HUDEP-2 (cell line): ENCODE results near the gene TMEM239.
"Not testable (repeated sequence)": the region's sequence is repeated elsewhere in the genome, so short reads cannot be mapped to it uniquely, and the experiment has no call there.

ENCODE experiments used
- DNase-seq, 76 experiments: peaks; one replicate each; lab custom pipeline; 2025; ENCODE audit not compliant: unreplicated experiment in 76 of 76; lab: John Stamatoyannopoulos, UW

The TMEM239 gene

DNA sequence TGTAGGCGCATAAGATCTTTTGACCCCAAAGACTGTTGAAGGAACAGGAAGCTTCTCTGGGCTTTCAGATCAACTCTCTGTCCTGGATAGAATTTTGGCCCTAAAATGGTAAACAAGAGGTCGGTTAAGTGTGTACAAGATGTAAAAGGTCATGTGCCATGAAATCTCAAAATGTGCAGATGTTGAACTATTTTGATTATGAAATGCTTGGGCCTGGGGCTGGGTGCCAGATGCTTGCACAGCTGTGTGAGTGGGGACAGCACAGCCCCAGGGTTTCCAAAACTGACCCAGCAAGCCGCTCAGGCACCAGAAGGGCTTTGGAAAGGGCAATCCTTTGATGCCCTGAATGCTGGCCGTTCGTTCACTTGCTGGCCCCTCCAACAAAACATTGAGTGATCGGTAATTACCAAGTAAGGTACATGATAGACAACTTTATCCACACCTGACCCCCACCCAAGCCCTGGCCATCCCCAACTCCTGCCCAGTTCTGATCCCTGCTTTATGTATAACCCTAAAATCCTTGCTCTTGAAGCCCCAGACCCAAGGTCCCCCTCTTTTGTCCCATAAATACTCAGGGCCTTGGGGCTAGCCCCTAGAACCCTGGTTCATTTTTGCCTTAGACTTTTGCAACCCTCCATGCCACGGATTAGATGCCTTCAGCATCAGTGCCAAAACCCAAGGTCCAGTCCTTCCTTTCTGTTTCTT lies 1.9 kb downstream of the TMEM239 start:
- no peak for DNase-seq

DNA sequence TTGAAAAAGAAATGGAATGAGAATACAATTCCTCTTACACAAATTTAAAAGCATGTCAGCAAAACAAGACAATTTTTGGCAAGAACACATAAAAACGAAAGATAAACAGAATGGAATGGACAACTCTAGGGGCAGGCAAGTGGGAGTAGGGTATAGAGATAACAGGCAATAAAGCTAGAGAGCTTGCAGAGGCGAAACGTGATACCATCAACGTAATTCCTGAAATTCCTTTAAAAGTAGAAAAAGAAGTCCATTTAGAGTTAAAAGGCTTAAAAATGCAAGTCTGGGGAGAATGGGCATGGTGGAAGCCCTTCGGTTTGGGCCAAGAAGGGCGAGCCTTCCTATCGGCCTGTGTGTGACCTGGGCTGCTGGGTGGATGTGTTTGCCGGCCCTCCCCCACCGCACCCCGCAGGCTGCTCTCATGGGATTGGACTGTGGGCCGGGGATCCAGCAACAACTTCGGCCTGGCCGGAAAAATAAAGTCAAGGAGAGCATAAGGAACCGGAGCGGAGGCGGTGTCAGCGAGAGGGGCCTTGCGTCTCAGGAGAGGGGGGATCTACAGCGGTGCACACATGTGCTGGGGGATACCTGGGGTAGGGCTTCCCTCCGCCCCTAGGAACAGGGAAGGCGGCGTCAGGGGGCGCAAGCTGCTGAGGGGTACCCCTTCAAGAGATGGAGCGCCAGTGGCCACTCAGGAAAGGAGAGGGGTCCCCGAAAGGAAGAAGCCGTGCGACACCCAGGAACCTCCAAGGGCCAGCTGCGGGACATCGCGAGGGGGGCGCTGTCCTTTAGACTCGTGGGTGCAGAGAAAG lies 4.1 kb downstream of the TMEM239 start:
- DNase-seq: no peak

DNA sequence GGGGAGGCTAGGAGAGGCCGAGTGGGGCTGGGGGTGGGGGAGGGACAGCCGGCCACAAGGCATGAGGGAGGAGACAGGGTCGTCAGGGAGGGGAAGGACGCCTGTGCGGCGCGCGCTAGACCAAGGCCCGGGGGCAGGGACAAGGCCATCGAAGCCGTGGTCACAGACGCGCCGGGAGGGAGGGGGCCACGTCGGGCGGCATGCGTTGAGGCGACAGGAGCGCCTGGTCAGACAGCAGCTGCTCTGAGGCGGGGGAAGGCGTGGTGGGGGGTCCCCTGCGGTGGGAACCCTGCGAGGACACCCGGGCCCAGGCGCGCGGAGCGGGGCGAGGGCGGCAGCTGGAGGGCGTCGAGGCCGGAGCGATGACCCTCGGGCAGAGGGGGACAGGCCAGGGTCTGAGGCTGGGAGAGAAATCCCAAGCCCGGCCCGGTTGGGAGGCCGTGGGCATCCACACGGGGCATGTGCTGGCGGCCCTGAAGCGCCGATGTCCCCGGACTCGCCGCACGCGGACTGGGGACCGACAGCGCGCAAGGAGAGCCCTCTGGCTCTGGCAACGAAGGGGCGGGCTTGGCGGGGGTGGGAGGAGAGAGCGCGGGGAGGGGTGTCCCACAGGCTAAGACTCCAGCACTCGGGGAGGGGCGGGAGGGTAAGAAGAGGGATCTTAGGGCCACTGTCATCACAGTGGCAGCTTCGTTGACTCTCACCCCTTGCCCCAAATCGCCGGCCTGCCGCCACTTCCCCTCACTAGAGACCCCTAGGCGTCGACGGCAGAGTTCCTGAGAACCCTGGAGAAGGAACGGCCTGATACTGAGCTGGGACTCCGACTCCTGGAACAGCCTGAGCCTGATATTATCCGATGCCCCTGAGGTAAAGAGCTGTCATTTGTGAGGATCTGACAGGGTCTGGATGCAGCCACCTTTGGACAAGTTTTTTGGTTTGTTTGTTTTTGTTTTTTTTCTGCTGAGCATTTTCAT lies 5.0 kb downstream of the TMEM239 start:
- no peak for DNase-seq

DNA sequence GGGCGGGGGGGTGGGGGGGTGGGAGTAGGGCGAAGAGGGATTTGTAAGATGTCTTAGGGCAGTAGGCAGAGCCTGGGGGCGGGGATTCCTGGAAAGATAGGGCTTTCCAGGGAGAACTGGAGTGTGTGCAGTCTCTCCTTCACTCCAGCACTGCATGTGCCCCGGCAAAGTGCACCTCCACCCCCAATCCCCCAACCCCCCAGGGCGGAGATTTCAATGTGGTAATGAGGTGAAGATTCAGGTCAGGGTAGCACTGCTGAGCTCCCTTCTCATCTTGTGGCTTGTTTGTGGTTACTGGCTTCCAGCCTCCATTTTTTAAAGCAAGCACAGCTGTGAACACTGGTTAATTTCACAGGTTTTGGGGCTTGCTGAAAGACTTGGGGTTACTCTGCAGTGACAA lies 5.9 kb downstream of the TMEM239 start:
- DNase-seq: no peak

DNA sequence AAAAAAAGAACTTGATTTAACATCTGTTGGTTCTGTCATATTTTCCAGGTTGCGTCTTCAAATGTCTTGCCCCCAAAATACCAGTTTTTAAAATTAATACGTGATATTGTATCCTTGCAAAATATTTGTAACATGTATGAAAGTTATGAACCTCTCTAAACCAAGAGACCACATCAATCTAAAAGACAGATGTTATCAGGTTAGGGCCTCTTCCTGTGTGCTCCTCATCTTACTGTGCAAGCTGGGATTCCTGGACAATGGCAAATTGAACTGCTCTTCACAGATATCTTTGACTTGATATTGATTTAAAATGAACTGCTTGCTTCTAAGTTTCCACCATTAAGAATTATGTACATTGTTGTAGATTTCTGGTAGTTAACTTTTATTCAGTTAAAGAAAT lies 9.6 kb downstream of the TMEM239 start:
- no peak for DNase-seq

DNA sequence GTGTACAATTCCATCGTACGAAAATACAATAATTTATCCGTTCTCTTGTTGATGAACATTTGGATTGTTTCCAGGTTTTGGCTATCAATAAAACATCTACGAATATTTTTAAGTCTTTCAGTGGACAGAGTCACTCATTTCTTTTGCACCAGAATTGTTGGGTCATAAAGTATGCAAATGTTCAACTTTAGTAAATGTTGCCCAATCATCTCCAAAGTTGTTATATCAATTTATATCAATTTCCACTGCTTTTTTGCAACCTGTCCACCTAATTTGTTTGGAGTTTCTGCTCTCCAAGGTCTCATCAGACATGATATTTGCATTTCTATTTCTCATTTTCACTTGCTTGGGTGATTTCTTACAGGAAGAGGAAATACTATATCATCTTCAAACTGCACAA lies 10.5 kb downstream of the TMEM239 start:
- no peak for DNase-seq

DNA sequence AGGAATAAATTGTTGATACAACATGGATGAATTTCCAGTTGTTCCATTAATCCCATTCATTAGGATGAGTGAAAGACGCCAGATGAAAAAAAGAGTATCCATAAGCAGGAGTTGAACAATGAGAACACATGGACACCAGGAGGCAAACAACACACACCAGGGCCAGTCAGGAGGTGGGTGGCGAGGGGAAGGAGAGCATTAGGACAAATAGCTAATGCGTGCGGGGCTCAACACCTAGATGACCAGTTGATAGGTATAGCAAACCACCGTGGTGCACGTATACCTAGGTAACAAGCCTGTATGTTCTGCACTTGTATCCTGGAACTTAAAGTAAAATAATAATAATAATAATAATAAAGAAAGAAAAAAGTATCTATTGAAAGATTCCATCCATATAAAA lies 13.2 kb downstream of the TMEM239 start:
- no peak for DNase-seq

DNA sequence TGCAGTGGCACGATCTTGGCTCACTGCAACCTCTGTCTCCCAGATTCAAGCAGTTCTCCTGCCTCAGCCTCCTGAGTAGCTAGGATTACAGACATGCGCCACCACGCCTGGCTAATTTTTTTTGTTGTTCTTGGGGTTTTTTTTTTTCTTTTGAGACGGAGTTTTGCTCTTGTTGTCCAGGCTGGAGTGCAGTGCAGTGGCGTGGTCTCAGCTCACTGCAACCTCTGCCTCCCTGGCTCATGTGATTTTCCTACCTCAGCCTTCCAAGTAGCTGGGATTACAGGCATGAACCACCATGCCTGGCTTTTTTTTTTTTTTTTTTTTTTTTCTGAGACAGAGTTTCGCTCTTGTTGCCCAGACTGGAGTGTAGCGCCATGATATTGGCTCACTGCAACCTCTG lies 15.0 kb downstream of the TMEM239 start:
- DNase-seq: not testable (repeated sequence)

DNA sequence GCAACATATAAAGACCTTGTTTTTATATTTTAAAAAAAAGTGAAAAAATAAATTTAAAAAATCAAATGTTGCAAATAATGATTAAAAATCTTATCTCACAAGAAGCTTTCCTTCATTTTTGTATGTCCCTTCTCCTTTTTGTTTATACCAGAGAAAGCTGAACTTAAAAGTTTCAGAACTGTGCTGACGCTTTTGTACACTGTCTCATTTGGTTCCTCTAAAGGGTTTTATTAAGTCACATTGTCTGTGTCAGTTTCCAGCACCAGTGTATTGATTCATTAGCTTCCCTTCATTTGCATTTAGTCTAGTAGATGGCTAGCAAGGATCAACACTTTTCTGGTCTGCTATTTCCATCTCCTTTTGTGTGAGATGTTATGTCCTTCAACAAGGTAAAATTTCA lies 17.6 kb downstream of the TMEM239 start:
- no peak for DNase-seq

DNA sequence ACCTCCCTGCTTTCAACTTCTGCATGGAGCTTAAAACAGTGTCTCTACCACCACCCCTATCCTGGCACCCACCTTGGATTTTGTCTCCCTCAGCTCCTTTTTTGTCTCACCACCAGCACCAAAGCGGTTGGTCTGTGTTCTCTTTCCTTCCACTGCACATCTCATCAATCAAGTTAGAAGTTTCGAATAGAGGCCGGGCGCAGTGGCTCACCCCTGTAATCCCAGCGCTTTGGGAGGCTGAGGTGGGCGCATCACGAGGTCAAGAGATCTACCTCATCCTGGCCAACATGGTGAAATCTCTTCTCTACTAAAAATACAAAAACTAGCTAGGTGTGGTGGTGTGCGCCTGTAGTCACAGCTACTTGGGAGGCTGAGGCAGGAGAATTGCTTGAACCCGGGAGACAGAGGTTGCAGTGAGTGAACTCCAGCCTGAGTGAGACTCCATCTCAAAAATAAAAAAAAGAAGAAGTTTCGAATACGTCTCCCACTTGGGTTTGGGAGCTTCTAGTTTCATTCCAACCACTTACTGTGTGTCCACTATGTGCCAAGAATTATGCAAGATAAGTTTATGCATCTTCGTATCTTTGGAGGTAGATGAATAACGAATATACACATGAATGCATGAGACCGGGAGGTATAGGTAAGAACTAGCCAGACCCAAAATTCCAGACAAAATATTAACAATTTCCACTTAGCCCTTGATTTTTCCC lies 18.4 kb downstream of the TMEM239 start:
- no peak for DNase-seq

DNA sequence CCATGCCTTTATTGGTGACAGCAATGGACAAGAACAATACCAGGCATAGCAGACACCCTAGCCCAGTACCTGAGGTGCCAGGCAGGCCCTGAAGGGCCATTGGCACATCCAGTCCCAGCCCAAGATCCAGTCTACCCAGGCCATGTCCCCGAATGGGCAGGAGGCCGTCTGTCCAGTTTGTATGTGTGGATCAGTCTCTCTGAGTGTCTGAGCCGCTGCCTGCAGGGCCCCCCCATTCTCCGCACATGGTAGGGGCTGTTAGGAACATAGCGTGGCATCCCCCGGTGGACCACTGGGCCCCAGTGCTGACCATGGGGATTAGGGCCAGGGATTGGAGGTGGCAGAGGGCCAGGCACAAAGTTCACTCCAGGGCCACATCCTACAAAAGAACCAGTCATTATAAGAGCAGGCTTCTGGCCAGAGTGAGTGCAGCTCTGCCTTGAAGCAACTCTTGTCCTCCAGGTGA lies 19.2 kb downstream of the TMEM239 start:
- no peak for DNase-seq

DNA sequence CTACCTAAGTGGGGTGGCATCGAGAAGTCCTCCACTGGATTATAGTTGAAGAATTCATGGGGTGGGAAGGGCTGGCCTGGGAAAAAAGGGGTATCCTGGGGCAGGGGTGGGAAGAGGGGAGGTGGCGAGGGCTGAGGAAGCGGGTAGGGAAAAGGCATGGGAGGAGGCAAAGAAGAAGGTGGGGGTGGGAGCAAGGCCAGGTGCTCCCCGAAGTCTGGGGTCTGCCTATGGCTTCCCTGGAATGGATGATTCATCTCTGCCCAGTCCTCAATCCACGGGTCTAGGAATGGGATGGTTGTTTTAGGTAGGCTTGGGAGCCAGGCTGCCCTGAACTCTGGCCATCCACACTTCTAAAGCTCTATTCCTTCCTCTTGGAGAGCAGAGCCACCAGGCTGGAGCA lies 19.9 kb downstream of the TMEM239 start:
- DNase-seq: no peak

DNA sequence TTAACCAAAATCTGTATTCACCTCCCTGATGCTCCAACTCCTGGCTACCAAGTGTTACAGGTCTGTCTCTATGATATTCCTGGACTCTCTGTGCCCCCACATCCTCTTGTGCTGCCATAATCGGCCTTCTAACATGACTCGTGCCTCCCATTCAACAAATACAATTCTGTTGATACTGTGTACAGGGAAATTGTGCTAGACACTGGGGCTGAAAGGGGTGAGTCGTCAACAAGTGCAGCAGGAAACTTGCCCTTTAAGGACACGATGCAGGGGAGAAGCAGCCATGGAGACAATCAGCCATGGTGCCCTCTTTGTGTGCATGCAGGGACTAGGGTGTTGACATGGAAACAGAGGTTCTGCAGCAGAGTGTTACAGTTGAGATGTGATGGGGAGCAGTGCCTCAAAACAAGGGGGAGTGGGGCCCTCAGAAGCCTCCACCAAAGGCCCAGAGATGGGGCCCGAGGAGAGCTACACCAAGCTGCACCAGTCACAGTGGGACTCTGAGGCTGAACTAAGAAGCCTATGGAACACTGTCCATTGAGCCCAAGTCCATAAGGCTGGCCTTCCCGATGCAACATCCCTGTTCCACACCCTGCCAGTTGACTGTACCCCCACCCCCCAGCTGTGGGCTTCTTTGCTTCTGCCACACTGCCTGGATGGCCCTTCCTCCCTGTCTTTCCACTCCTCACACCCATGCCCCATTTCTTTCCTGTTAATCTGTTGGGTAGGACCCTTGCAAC lies 21.2 kb downstream of the TMEM239 start:
- DNase-seq: no peak

DNA sequence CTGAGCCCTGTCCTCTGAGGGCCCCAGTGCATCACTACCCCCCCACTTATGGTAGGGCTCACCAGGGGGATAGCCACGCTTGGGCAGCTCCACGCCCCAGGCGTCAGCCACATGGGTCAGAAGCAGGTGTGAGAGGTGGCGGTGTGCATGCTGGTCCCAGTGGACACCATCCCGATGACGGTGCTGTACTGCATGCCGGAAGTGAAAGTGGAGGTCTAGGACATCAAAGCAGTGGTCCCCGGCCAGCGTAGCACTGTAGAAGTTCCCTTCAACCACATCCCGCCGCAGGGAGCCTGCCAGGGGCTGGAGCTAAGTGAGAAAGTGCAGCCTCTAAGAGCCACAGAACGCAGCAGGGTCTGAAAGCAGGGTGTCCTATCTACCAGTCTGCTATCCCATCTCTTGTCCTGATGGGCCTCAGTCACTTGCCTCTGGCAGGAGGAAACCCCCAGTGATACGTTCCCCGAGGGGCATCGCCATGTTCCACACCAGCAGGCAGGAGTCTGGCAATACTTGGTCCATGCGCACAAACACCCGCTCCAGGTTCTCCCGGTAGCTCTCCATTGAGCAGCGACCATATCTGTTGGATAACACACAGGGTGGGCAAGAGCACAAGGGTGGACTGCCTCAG lies 22.1 kb downstream of the TMEM239 start:
- DNase-seq: no peak

DNA sequence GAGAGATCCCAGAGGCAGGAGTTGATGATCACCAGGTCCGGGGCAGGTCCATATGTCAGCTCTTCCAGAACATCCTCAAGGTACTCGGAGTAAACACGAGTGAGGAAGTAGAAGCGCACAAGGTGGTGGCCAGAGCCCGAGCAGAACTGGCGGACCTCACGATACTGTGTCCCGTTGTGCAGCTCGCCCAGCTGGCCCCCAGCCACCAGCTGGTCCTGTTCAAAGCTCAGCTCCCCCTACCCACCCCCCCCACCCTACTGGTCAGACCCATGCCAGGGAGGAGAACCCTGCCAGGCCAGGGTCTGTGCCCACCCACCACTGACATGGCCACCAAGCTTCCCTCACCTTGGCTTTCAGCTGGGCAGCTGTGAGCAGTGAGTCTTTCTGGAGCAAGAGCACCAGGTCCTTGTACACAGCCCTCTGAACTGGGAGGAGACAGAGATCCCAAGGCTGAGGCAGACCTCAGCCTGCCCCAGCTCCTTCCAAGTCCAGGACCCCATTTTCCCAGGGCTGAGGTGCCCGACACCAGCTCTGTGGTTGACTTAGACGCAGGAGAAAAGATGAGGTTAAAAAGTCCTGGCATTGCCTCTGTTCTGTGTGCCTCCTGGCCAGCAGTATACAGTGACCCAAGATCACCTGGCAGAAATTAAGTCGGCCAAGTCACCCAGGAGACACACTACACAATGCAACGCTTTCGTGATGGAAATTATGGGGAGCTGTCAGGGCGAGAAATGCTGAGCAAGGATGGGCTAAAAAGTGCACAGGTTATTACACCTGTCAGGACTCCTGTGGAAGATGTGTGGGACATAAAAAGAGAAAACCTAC lies 22.9 kb downstream of the TMEM239 start:
- peak in 1 of 76 experiments; percentile 27 for DNase-seq

DNA sequence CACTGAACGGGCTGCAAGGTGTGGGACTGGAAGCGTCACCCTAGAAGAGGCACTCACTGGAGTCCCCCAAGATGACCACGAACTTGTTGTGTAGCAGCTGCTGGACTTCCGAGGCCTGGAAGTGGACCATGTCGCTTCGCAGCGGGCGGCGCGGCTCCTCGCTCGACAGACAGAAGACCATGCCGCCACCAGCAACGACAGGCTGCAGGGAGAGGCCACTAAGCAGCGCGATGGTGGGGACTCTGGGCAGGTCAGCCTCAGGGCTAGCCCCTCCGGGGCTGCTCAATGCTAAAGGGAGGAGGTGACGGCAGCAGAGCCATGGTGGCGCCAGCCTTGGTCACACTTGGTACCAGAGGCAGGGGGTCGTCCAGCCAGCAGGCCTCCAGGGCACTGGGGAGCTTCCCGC lies 23.6 kb downstream of the TMEM239 start:
- peak in 3 of 76 experiments; percentile 34 to 59 (median 54) for DNase-seq

DNA sequence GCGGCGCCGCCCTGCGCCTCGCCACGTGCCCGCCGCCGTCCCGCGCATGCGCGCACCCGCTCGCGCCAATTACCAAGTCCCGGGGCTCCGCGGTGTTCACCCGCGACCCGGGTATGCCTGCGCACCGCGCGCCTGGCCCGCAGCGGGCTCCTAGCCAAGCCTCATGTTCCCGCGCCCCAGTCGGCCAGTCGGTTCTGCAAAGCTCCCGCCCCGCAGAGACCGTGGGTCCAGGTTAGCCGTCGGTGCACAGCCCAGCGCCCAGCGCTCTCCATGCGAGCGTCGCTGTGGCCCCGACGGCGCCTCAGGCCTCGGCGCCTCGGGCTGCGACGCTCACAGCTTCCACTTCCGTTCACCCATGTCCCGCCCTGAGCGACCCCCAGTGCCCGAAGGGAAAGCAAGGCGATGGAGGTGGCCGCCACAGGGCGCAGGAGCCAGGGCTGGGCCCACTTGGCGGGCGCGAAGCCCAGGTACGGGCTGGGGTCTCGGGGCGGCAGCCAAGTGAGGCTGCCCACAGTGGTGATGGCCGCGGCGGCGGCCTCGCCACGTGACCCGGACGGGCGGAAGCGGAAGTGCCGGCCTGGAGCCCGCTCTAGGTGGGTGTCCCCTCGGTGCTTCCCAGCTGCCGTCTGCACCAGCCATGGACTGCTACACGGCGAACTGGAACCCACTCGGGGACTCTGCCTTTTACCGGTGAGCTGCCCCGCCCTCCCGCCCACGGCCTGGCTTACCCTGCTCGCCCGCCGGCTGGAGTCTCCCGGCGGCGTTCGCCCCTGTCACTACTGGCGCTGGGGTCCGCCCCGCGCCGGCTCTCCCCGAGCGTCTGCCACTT lies 24.2 kb downstream of the TMEM239 start, which contains the start of the genes PCED1A and VPS16:
TSS of gene PCED1A (minus strand) at position 518 of the 829 bp plus-strand sequence. CDS start 743 bp downstream, outside the sequence.
TSS of gene VPS16 (plus strand) at position 608 of the 829 bp plus-strand sequence. CDS start at position 638, 30 bp downstream.
- peak in 75 of 76 experiments; percentile 16 to 91 (median 76) for DNase-seq
